NT2/D1 (cell line): ENCODE data around the gene TBC1D22A.

Source experiments
- YY1 ChIP-seq: IDR thresholded peaks from 2 replicates; pipeline ENCODE4 v1.6.1; 2011; ENCODE audit not compliant: insufficient read length, insufficient read depth
- ZNF274 ChIP-seq: IDR thresholded peaks from 2 replicates; pipeline ENCODE4 v1.6.1; 2011; ENCODE audit warnings: mild to moderate bottlenecking, low read depth, low read length

DNA sequence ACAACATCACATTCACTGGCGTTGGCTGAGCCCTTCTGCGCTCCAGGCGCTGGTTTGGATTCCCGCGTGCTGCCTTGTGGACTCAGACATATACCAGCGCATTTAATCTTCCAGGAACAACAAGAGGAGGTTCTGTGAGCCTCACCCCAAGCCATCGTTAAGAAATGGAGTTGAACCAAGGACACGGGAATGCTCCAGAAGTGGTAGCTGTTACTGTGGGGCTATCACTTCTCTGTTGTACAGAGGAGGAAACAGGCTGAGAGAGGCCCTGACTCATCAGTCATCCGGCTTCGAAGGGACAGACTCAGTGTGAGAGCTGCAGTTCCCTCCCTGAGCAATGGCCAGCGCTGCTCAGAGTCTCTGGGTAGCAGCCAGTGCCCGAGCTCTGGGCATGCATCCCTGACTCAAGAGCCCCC is 291.3 kb downstream of the TBC1D22A start:
- no peak for TF ChIP-seq ZNF274
- no peak for TF ChIP-seq YY1
